SK-N-SH treated with all-trans-retinoic acid at 6 μM for 48 hours (cell line): ENCODE measurements around the gene B4GALT6.

ENCODE experiments used
- ATAC-seq: fragments of 200-7000 bp; cut with Tn5 transposase; 3 replicates; pipeline ENCODE4 v1.9.1; 2020; ENCODE audit warnings: mild to moderate bottlenecking, moderate library complexity
- ARNTL ChIP-seq: fragments of 450-650 bp; formaldehyde crosslinking; IDR thresholded peaks from 2 replicates; pipeline ENCODE4 v1.5.0; 2020; ENCODE audit warnings: low read depth, mild to moderate bottlenecking, moderate library complexity, borderline replicate concordance
- BACH2 ChIP-seq: fragments of 250-450 bp; sonication (Bioruptor Pico); IDR thresholded peaks from 2 replicates; pipeline ENCODE4 v1.9.0; 2021; ENCODE audit warnings: mild to moderate bottlenecking, borderline replicate concordance
- CREB5 ChIP-seq: fragments of 250-450 bp; sonication (Bioruptor Pico); IDR thresholded peaks from 2 replicates; pipeline ENCODE4 v1.5.1; 2020; ENCODE audit warnings: low read depth, mild to moderate bottlenecking, moderate library complexity
- CSDC2 ChIP-seq: fragments of 250-450 bp; sonication (Bioruptor Pico); IDR thresholded peaks from 2 replicates; pipeline ENCODE4 v1.5.0; 2020; ENCODE audit warnings: mild to moderate bottlenecking, moderate library complexity
- CSRNP3 ChIP-seq: fragments of 250-450 bp; sonication (Bioruptor Pico); IDR thresholded peaks from 2 replicates; pipeline ENCODE4 v1.5.1; 2021; ENCODE audit warnings: mild to moderate bottlenecking, moderate library complexity
- GLIS3 ChIP-seq: fragments of 250-450 bp; sonication (Bioruptor Pico); IDR thresholded peaks from 2 replicates; pipeline ENCODE4 v1.5.0; 2020; ENCODE audit warnings: mild to moderate bottlenecking, moderate library complexity
- ISL1 ChIP-seq: fragments of 250-450 bp; sonication (Bioruptor Pico); IDR thresholded peaks from 2 replicates; pipeline ENCODE4 v2.1.2; 2022; ENCODE audit warnings: mild to moderate bottlenecking, moderate library complexity
- OSR1 ChIP-seq: fragments of 250-450 bp; sonication (Bioruptor Pico); IDR thresholded peaks from 2 replicates; pipeline ENCODE4 v1.8.0; 2022; ENCODE audit warnings: moderate library complexity, mild to moderate bottlenecking, inconsistent platforms
- PATZ1 ChIP-seq: fragments of 250-450 bp; sonication (Bioruptor Pico); IDR thresholded peaks from 2 replicates; pipeline ENCODE4 v1.8.0; 2020; ENCODE audit warnings: mild to moderate bottlenecking, moderate library complexity, borderline replicate concordance
- POU6F1 ChIP-seq: fragments of 250-450 bp; sonication (Bioruptor Pico); IDR thresholded peaks from 2 replicates; pipeline ENCODE4 v1.8.0; 2021; ENCODE audit warnings: low read depth, mild to moderate bottlenecking, moderate library complexity, borderline replicate concordance
- PPARA ChIP-seq: fragments of 250-450 bp; sonication (Bioruptor Pico); IDR thresholded peaks from 2 replicates; pipeline ENCODE4 v1.5.0; 2020; ENCODE audit warnings: mild to moderate bottlenecking, borderline replicate concordance
- RARB ChIP-seq: fragments of 250-450 bp; sonication (Bioruptor Pico); IDR thresholded peaks from 2 replicates; pipeline ENCODE4 v1.8.0; 2021; ENCODE audit warnings: mild to moderate bottlenecking, moderate library complexity
- SNAI2 ChIP-seq: fragments of 250-450 bp; sonication (Bioruptor Pico); IDR thresholded peaks from 2 replicates; pipeline ENCODE4 v1.5.0; 2020; ENCODE audit warnings: mild to moderate bottlenecking, moderate library complexity
- TCF4 ChIP-seq: fragments of 250-450 bp; sonication (Bioruptor Pico); IDR thresholded peaks from 2 replicates; pipeline ENCODE4 v1.8.0; 2021; ENCODE audit warnings: mild to moderate bottlenecking, moderate library complexity, borderline replicate concordance
- TOX ChIP-seq: fragments of 250-450 bp; sonication (Bioruptor Pico); IDR thresholded peaks from 2 replicates; pipeline ENCODE4 v1.8.0; 2021; ENCODE audit warnings: mild to moderate bottlenecking, moderate library complexity, borderline replicate concordance
- TSHZ2 ChIP-seq: fragments of 250-450 bp; sonication (Bioruptor Pico); IDR thresholded peaks from 2 replicates; pipeline ENCODE4 v1.5.0; 2020; ENCODE audit warnings: mild to moderate bottlenecking, moderate library complexity
- ZC3H10 ChIP-seq: fragments of 250-450 bp; sonication (Bioruptor Pico); IDR thresholded peaks from 2 replicates; pipeline ENCODE4 v1.5.1; 2021; ENCODE audit warnings: mild to moderate bottlenecking, moderate library complexity
- ZFP3 ChIP-seq: fragments of 250-450 bp; sonication (Bioruptor Pico); IDR thresholded peaks from 2 replicates; pipeline ENCODE4 v1.5.0; 2020; ENCODE audit warnings: mild to moderate bottlenecking, moderate library complexity
- ZFP30 ChIP-seq: fragments of 450-650 bp; formaldehyde crosslinking; IDR thresholded peaks from 2 replicates; pipeline ENCODE4 v1.5.0; 2022; ENCODE audit warnings: mild to moderate bottlenecking, moderate library complexity
- ZNF565 ChIP-seq: fragments of 450-650 bp; formaldehyde crosslinking; conservative IDR thresholded peaks from 2 replicates; pipeline ENCODE4 v1.5.0; 2020; ENCODE audit warnings: low read depth, mild to moderate bottlenecking, moderate library complexity
- ZNF70 ChIP-seq: fragments of 450-650 bp; formaldehyde crosslinking; IDR thresholded peaks from 2 replicates; pipeline ENCODE4 v1.5.0; 2020; ENCODE audit warnings: mild to moderate bottlenecking, moderate library complexity
- ZNF8 ChIP-seq: fragments of 450-650 bp; formaldehyde crosslinking; IDR thresholded peaks from 2 replicates; pipeline ENCODE4 v1.5.0; 2020; ENCODE audit warnings: mild to moderate bottlenecking, moderate library complexity

The B4GALT6 gene

GRCh38 chr18:31631526-31631925 is 52.9 kb downstream of the B4GALT6 start:
- TF ChIP-seq ZNF70 (CRISPR knock-in tag): no peak
- TF ChIP-seq ZC3H10: no peak
- no peak for TF ChIP-seq TCF4 (CRISPR knock-in tag)
- no peak for TF ChIP-seq PATZ1
- no peak for TF ChIP-seq BACH2 (CRISPR knock-in tag)
- no peak for TF ChIP-seq ZFP30 (CRISPR knock-in tag)
- TF ChIP-seq ISL1: no peak
- TF ChIP-seq CSDC2 (CRISPR knock-in tag): no peak
- TF ChIP-seq ZFP3 (CRISPR knock-in tag): no peak
- TF ChIP-seq CSRNP3 (CRISPR knock-in tag): no peak
- TF ChIP-seq ZNF8 (CRISPR knock-in tag): no peak
- TF ChIP-seq CREB5: no peak
- no peak for ATAC-seq

- ATAC-seq: no peak
- TF ChIP-seq SNAI2 (CRISPR knock-in tag): no peak
- no peak for TF ChIP-seq BACH2 (CRISPR knock-in tag)
Observed at GRCh38 chr18:31630549-31630948, 53.8 kb downstream of the B4GALT6 start.

- ATAC-seq: no peak
- TF ChIP-seq GLIS3: no peak
- no peak for TF ChIP-seq ZFP3 (CRISPR knock-in tag)
- no peak for TF ChIP-seq CSDC2 (CRISPR knock-in tag)
- TF ChIP-seq ZNF565 (CRISPR knock-in tag): no peak
- no peak for TF ChIP-seq ZNF8 (CRISPR knock-in tag)
- no peak for TF ChIP-seq BACH2 (CRISPR knock-in tag)
- no peak for TF ChIP-seq ZFP30 (CRISPR knock-in tag)
- no peak for TF ChIP-seq ZC3H10
- no peak for TF ChIP-seq ARNTL (CRISPR knock-in tag)
- no peak for TF ChIP-seq RARB (CRISPR knock-in tag)
- no peak for TF ChIP-seq ISL1
Observed at GRCh38 chr18:31626409-31626808, 58.0 kb downstream of the B4GALT6 start.

- TF ChIP-seq PATZ1 (no peak), POU6F1 (CRISPR knock-in tag) (no peak), ZNF565 (CRISPR knock-in tag) (no peak), GLIS3 (no peak), PPARA (no peak), OSR1 (CRISPR knock-in tag) (no peak), ISL1 (no peak), TOX (CRISPR knock-in tag) (no peak), ZNF70 (CRISPR knock-in tag) (no peak), CREB5 (no peak), ZNF8 (CRISPR knock-in tag) (no peak), TSHZ2 (CRISPR knock-in tag) (no peak), SNAI2 (CRISPR knock-in tag) (no peak), RARB (CRISPR knock-in tag) (no peak)
- TF ChIP-seq, all 23 proteins: peak for 0
- ATAC-seq: no peak
Observed at GRCh38 chr18:31624892-31625640, 59.3 kb downstream of the B4GALT6 start.
